Measurements from ENCODE around the gene CDH12. TPM values are rescaled to one million over a fixed set of nuclear protein-coding genes. Genes with fewer than 3 reads are reported as not detected.

CDH12 gene
- total RNA-seq, 1 donor from 2014 or later = not detected

DNA sequence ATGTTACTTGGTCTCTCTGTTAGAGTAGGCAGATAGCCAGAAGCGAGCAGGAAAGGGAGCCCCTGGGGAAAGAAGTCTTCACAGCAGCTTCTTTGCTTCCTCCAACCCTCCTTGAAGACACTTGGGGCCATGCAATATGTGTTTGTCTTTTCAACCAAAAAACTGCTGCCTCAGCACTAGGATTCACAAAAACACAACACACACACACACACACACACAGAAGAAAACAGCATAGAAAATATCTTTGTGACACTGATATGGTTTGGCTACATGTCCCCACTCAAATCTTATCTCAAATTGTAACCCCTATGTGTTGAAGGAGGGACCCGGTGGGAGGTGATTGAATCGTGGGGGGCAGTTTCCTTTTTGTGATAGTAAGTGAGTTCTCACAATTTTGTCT, 133.3 kb downstream of the CDH12 start:
- Histone ChIP-seq H3K27me3 (no peaks in the 10 kb centered on the region), H3K36me3 (no peaks in the 10 kb centered on the region), H3K27ac (no peak overlapping the region), H3K4me1 (no peaks in the 10 kb centered on the region), H3K4me3 (no peak overlapping the region), H3K9me3 (no peaks in the 10 kb centered on the region)
- intact Hi-C loops (cut with DNase I) = no loop called here
- DNase-seq (ENCODE audit: extremely low spot score in 2 of 2) = no peak
- TF ChIP-seq POLR2A (IDR thresholded peaks at IDR 0.05) (no peak), POLR2AphosphoS5 (IDR thresholded peaks at IDR 0.05; ENCODE audit: insufficient read depth in 1 of 2, low read depth in 1 of 2) (no peak)
- TF ChIP-seq, protein P1, sequence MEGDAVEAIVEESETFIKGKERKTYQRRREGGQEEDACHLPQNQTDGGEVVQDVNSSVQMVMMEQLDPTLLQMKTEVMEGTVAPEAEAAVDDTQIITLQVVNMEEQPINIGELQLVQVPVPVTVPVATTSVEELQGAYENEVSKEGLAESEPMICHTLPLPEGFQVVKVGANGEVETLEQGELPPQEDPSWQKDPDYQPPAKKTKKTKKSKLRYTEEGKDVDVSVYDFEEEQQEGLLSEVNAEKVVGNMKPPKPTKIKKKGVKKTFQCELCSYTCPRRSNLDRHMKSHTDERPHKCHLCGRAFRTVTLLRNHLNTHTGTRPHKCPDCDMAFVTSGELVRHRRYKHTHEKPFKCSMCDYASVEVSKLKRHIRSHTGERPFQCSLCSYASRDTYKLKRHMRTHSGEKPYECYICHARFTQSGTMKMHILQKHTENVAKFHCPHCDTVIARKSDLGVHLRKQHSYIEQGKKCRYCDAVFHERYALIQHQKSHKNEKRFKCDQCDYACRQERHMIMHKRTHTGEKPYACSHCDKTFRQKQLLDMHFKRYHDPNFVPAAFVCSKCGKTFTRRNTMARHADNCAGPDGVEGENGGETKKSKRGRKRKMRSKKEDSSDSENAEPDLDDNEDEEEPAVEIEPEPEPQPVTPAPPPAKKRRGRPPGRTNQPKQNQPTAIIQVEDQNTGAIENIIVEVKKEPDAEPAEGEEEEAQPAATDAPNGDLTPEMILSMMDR (IDR thresholded peaks at IDR 0.05) = no peak

DNA sequence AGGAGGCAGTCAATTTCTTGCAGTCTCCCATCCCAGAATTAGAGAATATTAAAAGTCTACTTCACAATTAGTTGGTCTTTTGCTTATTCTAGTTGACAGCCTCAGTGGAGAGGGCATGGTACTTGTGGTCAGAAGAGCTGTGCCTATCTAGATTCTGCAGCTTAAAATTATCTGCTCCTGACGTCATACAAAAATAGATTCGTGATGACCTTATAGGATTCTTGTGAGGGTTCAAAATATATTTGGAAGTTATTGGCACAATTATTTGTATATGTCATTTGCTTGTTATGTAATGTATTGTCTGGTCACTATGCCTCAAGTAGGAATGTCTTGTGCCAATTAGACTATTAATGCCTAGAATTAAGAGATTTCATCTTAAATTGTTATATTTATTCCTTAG, 142.5 kb downstream of the CDH12 start:
- intact Hi-C loops (cut with DNase I) = no loop called here
- Histone ChIP-seq H3K9me3 (no peaks in the 10 kb centered on the region), H3K27me3 (no peaks in the 10 kb centered on the region), H3K4me3 (no peak overlapping the region), H3K36me3 (no peaks in the 10 kb centered on the region), H3K4me1 (no peaks in the 10 kb centered on the region), H3K27ac (no peak overlapping the region)
- no peak for TF ChIP-seq POLR2AphosphoS5 (IDR thresholded peaks at IDR 0.05; ENCODE audit: insufficient read depth in 1 of 2, low read depth in 1 of 2)
- TF ChIP-seq, protein P1 (IDR thresholded peaks at IDR 0.05) = no peak
- no peak for TF ChIP-seq POLR2A (IDR thresholded peaks at IDR 0.05)
- DNase-seq (ENCODE audit: extremely low spot score in 2 of 2) = no peak

DNA sequence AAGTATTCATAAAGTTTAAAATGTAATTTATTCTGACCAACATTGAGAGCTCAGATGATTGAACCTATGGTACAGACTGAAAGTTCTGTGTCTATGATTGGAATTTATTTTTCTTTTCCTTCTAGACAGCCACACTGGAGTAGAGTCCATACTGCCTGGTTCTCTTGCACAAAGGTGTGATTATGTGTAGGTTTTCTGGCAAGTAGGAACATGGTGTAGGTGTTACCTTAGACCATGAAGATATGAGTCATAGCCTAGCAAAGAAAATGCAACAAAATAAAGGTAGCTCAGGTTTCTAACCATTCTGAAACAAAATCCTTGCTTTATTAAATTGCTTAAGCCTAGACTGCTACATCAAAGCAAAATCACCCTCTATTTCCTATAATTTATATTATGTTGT, 143.4 kb downstream of the CDH12 start:
- no peaks in the 10 kb centered on the region for H3K27me3 ChIP-seq
- intact Hi-C loops (cut with DNase I) = no loop called here
- TF ChIP-seq, protein P1 (IDR thresholded peaks at IDR 0.05) = no peak
- TF ChIP-seq POLR2A (IDR thresholded peaks at IDR 0.05) = no peak
- TF ChIP-seq POLR2AphosphoS5 (IDR thresholded peaks at IDR 0.05; ENCODE audit: insufficient read depth in 1 of 2, low read depth in 1 of 2) = no peak
- no peaks in the 10 kb centered on the region for H3K36me3 ChIP-seq
- no peak for DNase-seq (ENCODE audit: extremely low spot score in 2 of 2)
- H3K4me3 ChIP-seq = no peak overlapping the region
- no peak overlapping the region for H3K27ac ChIP-seq
- H3K4me1 ChIP-seq = no peaks in the 10 kb centered on the region
- no peaks in the 10 kb centered on the region for H3K9me3 ChIP-seq

DNA sequence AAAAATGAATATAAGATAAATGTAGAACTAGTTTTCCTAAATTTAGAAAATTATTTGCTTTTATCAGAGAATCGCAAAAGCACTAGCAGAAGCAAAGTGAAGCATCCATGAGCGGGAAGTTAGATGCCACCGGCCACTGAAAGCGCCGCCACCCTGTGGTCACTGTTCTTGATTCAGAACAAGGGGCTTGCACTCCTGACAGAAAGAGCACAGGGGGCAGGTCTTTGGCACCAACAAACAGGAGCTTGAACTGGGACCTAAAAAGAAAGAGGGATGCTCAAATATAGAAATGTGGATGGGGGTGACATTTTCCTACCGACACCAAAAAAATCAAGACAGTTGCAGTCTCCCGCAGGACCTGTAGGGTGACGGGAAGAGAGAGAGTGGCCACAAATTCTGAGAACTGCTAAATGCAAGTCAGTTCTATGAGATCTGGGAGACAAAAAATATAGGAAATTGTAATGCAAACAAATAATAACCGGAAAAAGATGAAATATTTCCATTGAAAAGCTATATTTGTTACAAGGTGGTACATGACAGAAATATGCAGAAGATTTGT, 144.3 kb downstream of the CDH12 start:
- H3K9me3 ChIP-seq = no peaks in the 10 kb centered on the region
- no peaks in the 10 kb centered on the region for H3K36me3 ChIP-seq
- H3K27ac ChIP-seq = no peak overlapping the region
- intact Hi-C loops (cut with DNase I) = no loop called here
- no peak for DNase-seq (ENCODE audit: extremely low spot score in 2 of 2)
- TF ChIP-seq, protein P1 (IDR thresholded peaks at IDR 0.05) = no peak
- TF ChIP-seq POLR2A (IDR thresholded peaks at IDR 0.05) = no peak
- H3K4me1 ChIP-seq = no peaks in the 10 kb centered on the region
- H3K27me3 ChIP-seq = no peaks in the 10 kb centered on the region
- H3K4me3 ChIP-seq = no peak overlapping the region

DNA sequence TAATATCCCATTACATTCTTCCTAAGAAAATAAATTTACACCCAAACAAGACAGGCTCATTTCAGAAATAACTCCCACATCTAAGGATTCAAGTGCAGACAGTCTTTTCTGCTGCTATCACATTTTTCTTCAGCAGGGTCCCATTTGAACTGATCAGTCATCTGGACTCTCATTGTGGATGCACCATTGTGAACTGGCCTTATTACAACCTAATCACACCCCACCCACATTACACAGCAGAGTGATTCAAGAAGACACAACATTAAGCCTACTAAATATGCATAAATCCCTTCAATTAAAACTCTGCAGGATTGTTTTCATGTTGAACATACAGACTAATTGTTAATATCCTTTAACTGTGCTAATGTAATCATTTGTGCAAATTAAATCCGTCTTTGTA, 146.2 kb downstream of the CDH12 start:
- no peak for TF ChIP-seq POLR2AphosphoS5 (IDR thresholded peaks at IDR 0.05; ENCODE audit: insufficient read depth in 1 of 2, low read depth in 1 of 2)
- TF ChIP-seq, protein P1 (IDR thresholded peaks at IDR 0.05) = no peak
- intact Hi-C loops (cut with DNase I) = no loop called here

More for the DNA sequence above, 146.2 kb downstream of the CDH12 start:
- no peaks in the 10 kb centered on the region for H3K4me1 ChIP-seq
- H3K9me3 ChIP-seq = no peaks in the 10 kb centered on the region
- H3K27me3 ChIP-seq = no peaks in the 10 kb centered on the region
- no peak for DNase-seq (ENCODE audit: extremely low spot score in 2 of 2)
- H3K27ac ChIP-seq = no peak overlapping the region
- no peak overlapping the region for H3K4me3 ChIP-seq
- H3K36me3 ChIP-seq = no peaks in the 10 kb centered on the region

All from vagina (tissue), 2 donors.